Measurements from ENCODE around the gene NUP62. TPM values are rescaled to one million over a fixed set of nuclear protein-coding genes. Genes with fewer than 3 reads are reported as not detected.

NUP62 gene, protein sequence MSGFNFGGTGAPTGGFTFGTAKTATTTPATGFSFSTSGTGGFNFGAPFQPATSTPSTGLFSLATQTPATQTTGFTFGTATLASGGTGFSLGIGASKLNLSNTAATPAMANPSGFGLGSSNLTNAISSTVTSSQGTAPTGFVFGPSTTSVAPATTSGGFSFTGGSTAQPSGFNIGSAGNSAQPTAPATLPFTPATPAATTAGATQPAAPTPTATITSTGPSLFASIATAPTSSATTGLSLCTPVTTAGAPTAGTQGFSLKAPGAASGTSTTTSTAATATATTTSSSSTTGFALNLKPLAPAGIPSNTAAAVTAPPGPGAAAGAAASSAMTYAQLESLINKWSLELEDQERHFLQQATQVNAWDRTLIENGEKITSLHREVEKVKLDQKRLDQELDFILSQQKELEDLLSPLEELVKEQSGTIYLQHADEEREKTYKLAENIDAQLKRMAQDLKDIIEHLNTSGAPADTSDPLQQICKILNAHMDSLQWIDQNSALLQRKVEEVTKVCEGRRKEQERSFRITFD
- 10 to 100 TPM; 44.4 to 76.9 TPM for total RNA-seq

DNA sequence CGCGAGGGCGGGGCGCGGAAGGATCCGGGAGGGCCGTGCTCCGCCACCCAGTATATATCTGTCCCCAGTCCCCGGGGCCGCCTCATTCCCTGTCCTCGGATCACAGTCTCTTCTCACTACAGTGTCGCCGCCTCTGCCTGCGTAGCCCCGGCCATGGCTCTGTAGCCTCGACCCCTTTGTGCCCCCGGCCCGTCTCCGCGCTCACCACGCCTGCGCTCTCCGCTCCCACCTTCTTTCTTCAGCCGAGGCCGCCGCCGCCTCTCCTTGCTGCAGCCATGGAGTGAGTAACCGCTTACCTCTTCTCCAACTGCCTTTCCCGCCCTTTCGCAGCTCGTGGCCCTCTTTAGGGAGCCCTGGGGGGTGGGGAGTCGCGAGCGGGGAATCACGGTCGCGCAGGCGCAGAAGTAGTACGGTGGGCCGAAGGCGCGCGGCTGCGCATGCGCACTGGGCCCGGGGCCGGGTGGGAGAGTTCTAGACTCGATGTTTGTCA, at the start of gene NUP62, which contains the start of gene ATF5:
Gene NUP62 (minus strand): TSS at position 384 of the 490 bp plus-strand sequence. CDS start 19,697 bp downstream, outside the sequence.
Gene ATF5 (plus strand): TSS at position 85 of the 490 bp plus-strand sequence. CDS start 1,646 bp downstream, outside the sequence.
- no peaks in the 10 kb centered on the region for H3K9me3 ChIP-seq
- DNase-seq (ENCODE audit: low spot score), result peak; percentile 74
- H3K4me3 ChIP-seq, result peak within 1 kb of the TSS; percentile 85 to 92
- H3K27ac ChIP-seq, result peak within 1 kb of the TSS; percentile 91 to 92
- WGBS, result under 1% methylated on average over 40 of the region's 48 CpGs
- no peak for TF ChIP-seq POLR2A (IDR thresholded peaks at IDR 0.05)
- peak; percentile 74 for TF ChIP-seq POLR2AphosphoS5 (IDR thresholded peaks at IDR 0.05)
- H3K4me1 ChIP-seq (replicated peaks), result peaks cover 12% of the 10 kb centered on the region
- no peaks in the 10 kb centered on the region for H3K36me3 ChIP-seq
- no peaks in the 10 kb centered on the region for H3K27me3 ChIP-seq (replicated peaks; ENCODE audit: insufficient read depth)
- intact Hi-C loops (cut with DNase I), result no loop called here

DNA sequence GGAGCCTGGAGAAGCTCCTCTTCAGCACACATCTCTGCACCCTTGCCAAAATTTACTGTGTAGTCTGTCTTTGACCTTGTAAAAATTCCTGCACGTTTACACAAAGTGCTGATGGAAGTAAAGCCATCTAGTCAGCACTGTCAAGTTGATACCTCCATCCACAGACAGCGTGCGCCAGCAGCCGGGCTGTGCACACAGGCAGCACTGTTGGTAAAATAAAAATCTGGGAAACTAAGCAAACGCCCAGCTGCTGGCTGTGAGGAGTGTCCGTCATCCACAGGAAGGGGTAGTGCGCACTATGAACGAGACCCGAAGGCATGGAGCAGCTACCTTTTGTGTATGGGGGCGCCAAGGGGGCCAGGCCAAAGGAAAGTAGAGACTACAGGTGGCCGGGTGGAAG, 49.0 kb upstream of the NUP62 start:
- Histone ChIP-seq H3K4me1 (replicated peaks) (no peaks in the 10 kb centered on the region), H3K9me3 (no peaks in the 10 kb centered on the region), H3K27me3 (replicated peaks; ENCODE audit: insufficient read depth) (no peaks in the 10 kb centered on the region), H3K36me3 (peaks cover 0 to 5% of the 10 kb centered on the region in 2 donors), H3K4me3 (no peak overlapping the region), H3K27ac (no peak overlapping the region)
- 52% methylated on average over 11 of the region's 11 CpGs for WGBS
- TF ChIP-seq, protein P1, sequence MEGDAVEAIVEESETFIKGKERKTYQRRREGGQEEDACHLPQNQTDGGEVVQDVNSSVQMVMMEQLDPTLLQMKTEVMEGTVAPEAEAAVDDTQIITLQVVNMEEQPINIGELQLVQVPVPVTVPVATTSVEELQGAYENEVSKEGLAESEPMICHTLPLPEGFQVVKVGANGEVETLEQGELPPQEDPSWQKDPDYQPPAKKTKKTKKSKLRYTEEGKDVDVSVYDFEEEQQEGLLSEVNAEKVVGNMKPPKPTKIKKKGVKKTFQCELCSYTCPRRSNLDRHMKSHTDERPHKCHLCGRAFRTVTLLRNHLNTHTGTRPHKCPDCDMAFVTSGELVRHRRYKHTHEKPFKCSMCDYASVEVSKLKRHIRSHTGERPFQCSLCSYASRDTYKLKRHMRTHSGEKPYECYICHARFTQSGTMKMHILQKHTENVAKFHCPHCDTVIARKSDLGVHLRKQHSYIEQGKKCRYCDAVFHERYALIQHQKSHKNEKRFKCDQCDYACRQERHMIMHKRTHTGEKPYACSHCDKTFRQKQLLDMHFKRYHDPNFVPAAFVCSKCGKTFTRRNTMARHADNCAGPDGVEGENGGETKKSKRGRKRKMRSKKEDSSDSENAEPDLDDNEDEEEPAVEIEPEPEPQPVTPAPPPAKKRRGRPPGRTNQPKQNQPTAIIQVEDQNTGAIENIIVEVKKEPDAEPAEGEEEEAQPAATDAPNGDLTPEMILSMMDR (IDR thresholded peaks at IDR 0.05), result no peak
- TF ChIP-seq POLR2AphosphoS5 (IDR thresholded peaks at IDR 0.05) (no peak), POLR2A (IDR thresholded peaks at IDR 0.05) (no peak)
- intact Hi-C loops (cut with DNase I), result no loop called here
- DNase-seq (ENCODE audit: low spot score), result no peak

DNA sequence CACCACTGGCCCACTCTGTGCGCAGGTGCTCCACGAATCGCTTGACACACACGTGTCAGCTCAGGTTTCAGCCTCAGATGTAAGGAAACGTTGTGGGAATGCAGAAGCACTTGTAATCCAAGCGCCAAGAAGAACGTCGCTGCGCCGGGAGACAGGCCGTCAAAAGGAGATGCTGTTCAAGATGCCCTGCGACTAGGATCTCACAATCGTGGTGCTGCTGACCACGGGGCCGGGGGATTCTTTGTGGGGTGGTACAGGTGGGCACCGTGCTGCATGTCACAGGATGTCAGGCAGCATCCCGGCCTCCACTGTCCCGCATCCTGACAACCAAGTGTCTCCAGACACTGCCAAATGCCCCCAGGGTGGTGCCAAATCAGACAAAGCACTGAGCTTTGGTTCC, 48.6 kb upstream of the NUP62 start:
- H3K4me1 ChIP-seq (replicated peaks), result no peaks in the 10 kb centered on the region
- WGBS, result 52% methylated on average over 18 of the region's 18 CpGs
- peaks cover 0 to 5% of the 10 kb centered on the region in 2 donors for H3K36me3 ChIP-seq
- no peak for DNase-seq (ENCODE audit: low spot score)
- no peaks in the 10 kb centered on the region for H3K27me3 ChIP-seq (replicated peaks; ENCODE audit: insufficient read depth)
- no peak overlapping the region for H3K4me3 ChIP-seq
- H3K27ac ChIP-seq, result no peak overlapping the region
- TF ChIP-seq POLR2A (IDR thresholded peaks at IDR 0.05) (no peak), POLR2AphosphoS5 (IDR thresholded peaks at IDR 0.05) (no peak)
- TF ChIP-seq, protein P1 (IDR thresholded peaks at IDR 0.05), result no peak
- H3K9me3 ChIP-seq, result no peaks in the 10 kb centered on the region
- intact Hi-C loops (cut with DNase I), result no loop called here

DNA sequence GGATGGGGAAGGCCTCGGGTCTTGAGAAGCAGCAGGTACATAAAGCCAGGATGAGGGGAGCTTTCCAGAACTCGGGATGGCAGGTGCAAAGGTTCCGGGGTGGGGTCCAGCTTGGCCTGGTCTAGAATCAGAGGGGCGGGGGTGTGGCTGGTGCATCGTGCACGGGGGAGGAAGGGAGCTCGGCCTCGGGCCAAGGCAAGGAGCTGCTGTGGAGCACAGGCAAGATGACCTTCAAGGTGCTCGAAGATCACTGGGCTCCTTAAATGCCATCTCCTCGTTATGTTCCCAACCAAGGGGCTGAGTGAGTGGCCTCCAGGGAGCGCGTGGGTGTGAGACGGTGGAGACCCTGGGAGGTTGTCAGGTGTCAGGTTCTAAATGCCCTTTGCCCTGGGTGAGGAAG, 47.8 kb upstream of the NUP62 start:
- H3K27ac ChIP-seq, result no peak overlapping the region
- no peak overlapping the region for H3K4me3 ChIP-seq
- H3K9me3 ChIP-seq, result no peaks in the 10 kb centered on the region
- no peaks in the 10 kb centered on the region for H3K4me1 ChIP-seq (replicated peaks)
- intact Hi-C loops (cut with DNase I), result no loop called here
- no peak for DNase-seq (ENCODE audit: low spot score)
- WGBS, result 86% methylated on average over 13 of the region's 13 CpGs
- peaks cover 0 to 5% of the 10 kb centered on the region in 2 donors for H3K36me3 ChIP-seq
- TF ChIP-seq, protein P1 (IDR thresholded peaks at IDR 0.05), result no peak
- TF ChIP-seq POLR2A (IDR thresholded peaks at IDR 0.05) (no peak), POLR2AphosphoS5 (IDR thresholded peaks at IDR 0.05) (no peak)
- no peaks in the 10 kb centered on the region for H3K27me3 ChIP-seq (replicated peaks; ENCODE audit: insufficient read depth)

DNA sequence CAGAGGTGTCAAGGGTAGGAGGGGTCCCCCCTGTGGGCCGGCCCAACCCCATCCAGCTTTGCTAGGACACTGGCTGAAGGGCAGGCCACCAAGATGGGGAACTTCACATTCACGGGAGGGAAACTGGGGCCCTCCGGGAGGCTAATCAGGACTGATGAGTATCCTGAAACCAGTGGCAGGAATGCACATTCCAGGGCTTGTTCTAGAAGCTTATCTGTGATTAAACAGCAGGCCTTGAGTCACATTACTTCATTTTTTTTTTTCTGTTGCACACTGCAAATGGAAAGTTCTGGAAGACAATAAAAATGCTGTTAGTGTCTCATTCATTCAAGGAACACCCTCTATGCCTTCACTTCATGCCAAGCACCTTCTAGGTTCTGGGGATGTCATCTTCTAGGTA, 47.2 kb upstream of the NUP62 start:
- peaks cover 0 to 5% of the 10 kb centered on the region in 2 donors for H3K36me3 ChIP-seq
- 82% methylated on average over 3 of the region's 3 CpGs for WGBS
- no peak for DNase-seq (ENCODE audit: low spot score)

More for the DNA sequence above, 47.2 kb upstream of the NUP62 start:
- Histone ChIP-seq H3K9me3 (no peaks in the 10 kb centered on the region), H3K4me1 (replicated peaks) (no peaks in the 10 kb centered on the region), H3K27me3 (replicated peaks; ENCODE audit: insufficient read depth) (no peaks in the 10 kb centered on the region), H3K27ac (no peak overlapping the region), H3K4me3 (no peak overlapping the region)
- TF ChIP-seq POLR2A (IDR thresholded peaks at IDR 0.05), result no peak
- intact Hi-C loops (cut with DNase I), result no loop called here

All from prostate gland (tissue), 2 donors.